ENCODE data around the gene ANTXR1. TPM values are rescaled to one million over a fixed set of nuclear protein-coding genes. Genes with fewer than 3 reads are reported as not detected.

Gene ANTXR1
- total RNA-seq, 1 experiment from 2014 or later: 30.8 TPM

DNA sequence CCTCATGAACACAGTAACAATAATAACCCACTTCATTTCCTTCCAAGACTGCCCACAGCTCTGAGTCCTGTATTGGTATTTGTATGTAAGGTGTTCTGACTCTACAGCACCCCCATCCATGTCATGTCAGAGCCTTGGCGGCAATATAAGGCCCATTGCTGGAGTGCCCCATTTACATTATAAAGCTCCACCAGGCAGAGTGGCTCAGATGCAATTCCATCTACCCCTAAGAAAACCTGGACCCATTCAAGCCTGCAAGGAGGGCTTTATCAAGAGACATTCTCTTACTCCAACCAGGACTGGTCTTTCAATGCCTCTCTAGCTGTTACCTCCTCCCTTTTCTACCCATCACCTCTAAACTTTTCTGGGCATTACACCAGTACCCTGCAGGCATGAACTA, 101.6 kb downstream of the ANTXR1 start:
- no peaks in the 10 kb centered on the region for H3K27me3 ChIP-seq (replicated peaks)
- no peak overlapping the region for H3K27ac ChIP-seq

DNA sequence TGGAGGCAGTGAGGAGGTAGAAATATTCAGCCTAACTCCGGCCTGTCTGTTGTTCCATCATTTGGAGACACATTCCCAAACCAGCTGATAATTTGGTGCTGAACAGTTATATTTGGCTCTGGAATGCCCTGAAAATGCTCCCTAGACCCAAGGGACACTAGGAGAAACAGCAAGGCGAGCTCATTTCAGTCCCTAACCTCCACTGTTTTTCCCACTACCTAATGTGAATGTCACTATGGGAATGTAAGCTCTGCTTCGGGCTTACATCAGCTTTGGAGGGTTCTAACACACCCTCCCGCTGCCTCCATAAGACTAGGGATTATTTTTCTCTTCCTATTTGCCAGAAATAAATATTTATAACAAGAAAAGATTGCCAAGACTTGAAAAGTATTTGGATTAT, 103.5 kb downstream of the ANTXR1 start:
- no peak overlapping the region for H3K4me3 ChIP-seq
- no peaks in the 10 kb centered on the region for H3K9me3 ChIP-seq (replicated peaks)
- H3K27me3 ChIP-seq (replicated peaks): no peaks in the 10 kb centered on the region
- DNase-seq (ENCODE audit: low read depth in 1 of 2, low spot score in 2 of 2): no peak
- no peaks in the 10 kb centered on the region for H3K36me3 ChIP-seq
- H3K4me1 ChIP-seq (replicated peaks): peaks cover 28% of the 10 kb centered on the region
- no peak overlapping the region for H3K27ac ChIP-seq

More for the DNA sequence above, 101.6 kb downstream of the ANTXR1 start:
- Histone ChIP-seq H3K4me1 (replicated peaks) (peaks cover 30% of the 10 kb centered on the region), H3K9me3 (replicated peaks) (no peaks in the 10 kb centered on the region), H3K4me3 (no peak overlapping the region), H3K36me3 (no peaks in the 10 kb centered on the region)
- no peak for DNase-seq (ENCODE audit: low read depth in 1 of 2, low spot score in 2 of 2)

DNA sequence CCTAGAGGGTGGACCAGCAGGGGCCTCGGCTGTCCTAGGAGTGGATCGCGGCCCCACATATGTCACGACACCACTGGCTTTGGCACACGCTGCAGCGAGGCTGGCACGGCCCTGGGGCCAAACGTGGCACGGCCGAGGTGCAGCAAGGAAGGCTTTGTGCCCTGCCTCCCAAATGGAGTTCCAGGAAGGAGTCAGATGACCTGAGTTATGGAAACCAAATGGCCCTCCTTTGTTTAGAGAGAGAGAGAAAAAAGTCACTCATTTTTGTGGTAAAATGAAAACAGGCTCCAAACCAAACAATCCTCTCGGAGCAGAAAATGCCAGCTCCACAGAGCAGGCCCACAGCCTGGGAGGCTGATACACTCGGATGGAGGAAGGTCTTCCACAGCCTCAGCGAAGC, 105.6 kb downstream of the ANTXR1 start:
- H3K9me3 ChIP-seq (replicated peaks): no peaks in the 10 kb centered on the region
- peak overlapping the region; percentile 70 for H3K27ac ChIP-seq
- peaks cover 32% of the 10 kb centered on the region for H3K4me1 ChIP-seq (replicated peaks)
- no peak overlapping the region for H3K4me3 ChIP-seq
- H3K27me3 ChIP-seq (replicated peaks): no peaks in the 10 kb centered on the region
- peak; percentile 53 to 80 for DNase-seq (ENCODE audit: low read depth in 1 of 2, low spot score in 2 of 2)
- H3K36me3 ChIP-seq: peaks cover 9% of the 10 kb centered on the region

DNA sequence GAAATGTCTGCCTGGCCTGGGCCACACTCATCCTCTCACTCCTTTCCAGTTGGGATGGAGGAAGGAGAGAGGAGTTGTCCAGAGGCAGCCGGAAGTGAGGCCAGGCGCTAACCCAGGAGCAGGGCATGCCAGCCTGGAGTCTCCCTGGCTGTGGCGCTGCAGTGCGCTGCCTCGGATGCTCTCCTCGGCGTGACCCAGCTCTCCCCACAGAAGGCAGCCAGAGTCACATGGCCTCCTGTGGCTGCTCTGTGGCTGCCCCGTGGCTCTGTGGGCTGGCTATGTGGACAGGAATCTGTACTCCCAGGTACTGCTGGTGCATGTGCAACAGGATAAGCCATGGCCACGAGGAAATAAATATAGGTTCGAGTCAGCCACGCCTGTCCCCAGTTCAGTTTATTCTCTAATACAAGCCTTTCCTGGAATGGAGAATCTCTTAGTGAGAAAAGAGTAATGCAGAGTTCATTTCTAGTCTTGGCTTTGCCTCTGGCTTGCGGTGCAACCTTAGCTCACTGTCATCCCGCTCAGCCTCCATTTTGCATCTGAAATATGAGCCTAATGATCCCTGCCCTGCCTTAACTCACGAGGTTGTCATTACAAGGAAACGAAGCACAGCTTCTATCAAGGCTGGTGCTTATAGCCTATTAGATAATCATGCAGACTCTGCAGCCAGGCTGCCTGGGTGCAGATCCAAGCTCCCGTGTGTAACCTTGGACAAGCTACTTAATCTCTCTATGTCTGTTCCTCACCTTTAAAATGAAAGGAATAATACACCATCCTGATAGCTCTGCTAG, 106.3 kb downstream of the ANTXR1 start:
- Histone ChIP-seq H3K4me1 (replicated peaks) (peaks cover 31% of the 10 kb centered on the region), H3K9me3 (replicated peaks) (no peaks in the 10 kb centered on the region), H3K4me3 (no peak overlapping the region), H3K27me3 (replicated peaks) (no peaks in the 10 kb centered on the region), H3K36me3 (peaks cover 16% of the 10 kb centered on the region), H3K27ac (peak overlapping the region; percentile 70)
- DNase-seq (ENCODE audit: low read depth in 1 of 2, low spot score in 2 of 2): peak in 1 of 2 experiments; percentile 49

DNA sequence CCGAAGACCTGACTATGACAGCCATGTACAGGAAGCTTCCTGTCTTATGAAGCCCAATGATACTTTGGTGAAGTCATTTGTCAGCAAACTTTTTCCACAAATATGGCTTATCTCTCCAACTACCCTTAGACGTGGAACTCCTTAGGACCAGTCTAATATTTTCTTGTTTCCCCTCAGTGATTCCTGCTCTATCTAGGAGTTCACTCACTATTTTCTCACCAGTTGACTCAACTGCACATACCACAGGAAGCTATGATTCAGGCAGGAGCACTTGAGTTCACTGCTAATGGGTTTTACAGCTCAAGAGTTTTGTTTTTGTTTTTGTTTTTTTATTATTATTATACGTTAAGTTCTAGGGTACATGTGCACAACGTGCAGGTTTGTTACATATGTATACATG, 109.3 kb downstream of the ANTXR1 start:
- no peaks in the 10 kb centered on the region for H3K9me3 ChIP-seq (replicated peaks)
- no peak overlapping the region for H3K4me3 ChIP-seq
- peaks cover 43% of the 10 kb centered on the region for H3K36me3 ChIP-seq
- DNase-seq (ENCODE audit: low read depth in 1 of 2, low spot score in 2 of 2): peak in 1 of 2 experiments; percentile 33
- H3K4me1 ChIP-seq (replicated peaks): peaks cover 31% of the 10 kb centered on the region
- H3K27me3 ChIP-seq (replicated peaks): no peaks in the 10 kb centered on the region
- 0 out of 2 replicates have a peak overlapping the region, but pooled peaks have one; percentile 6 for H3K27ac ChIP-seq

DNA sequence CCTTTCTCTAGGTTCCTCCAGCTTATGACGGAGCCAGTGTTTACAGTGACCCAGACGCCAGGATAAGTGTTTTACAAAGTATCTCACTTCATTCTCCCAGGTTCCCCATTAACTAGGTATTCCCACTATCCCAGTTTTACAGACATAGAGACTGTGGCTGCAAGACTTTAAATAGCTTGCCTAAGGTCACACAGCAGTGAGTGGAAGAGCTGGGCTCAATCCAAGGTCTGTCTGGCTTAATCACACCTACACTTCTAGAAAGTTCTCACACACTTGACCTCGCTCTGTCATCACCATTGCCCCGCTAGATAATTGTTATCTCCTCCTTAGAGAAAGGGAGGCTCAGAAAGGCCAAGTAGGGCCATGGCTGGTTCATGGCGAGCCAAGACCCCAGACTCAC, 110.2 kb downstream of the ANTXR1 start:
- H3K9me3 ChIP-seq (replicated peaks): no peaks in the 10 kb centered on the region
- peaks cover 31% of the 10 kb centered on the region for H3K4me1 ChIP-seq (replicated peaks)
- no peaks in the 10 kb centered on the region for H3K27me3 ChIP-seq (replicated peaks)
- DNase-seq (ENCODE audit: low read depth in 1 of 2, low spot score in 2 of 2): no peak
- H3K4me3 ChIP-seq: no peak overlapping the region
- no peak overlapping the region for H3K27ac ChIP-seq
- peaks cover 44% of the 10 kb centered on the region for H3K36me3 ChIP-seq

DNA sequence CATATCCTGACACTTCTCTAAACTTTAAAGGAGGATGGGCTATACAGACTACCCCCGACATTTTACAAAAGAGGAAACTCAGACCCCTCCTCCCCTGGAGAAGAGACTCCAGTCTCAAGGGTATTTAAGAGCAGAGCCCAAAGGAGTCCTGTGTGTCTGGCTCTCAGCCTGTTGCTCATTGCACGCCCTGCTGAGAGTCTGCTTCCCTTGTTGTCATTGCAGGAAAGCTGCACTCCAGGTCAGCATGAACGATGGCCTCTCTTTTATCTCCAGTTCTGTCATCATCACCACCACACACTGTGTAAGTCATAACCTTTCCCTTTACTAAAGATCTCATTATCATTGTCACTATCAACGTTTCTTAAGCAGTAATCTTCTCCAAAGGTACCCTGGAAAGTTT, 111.4 kb downstream of the ANTXR1 start:
- Histone ChIP-seq H3K27ac (no peak overlapping the region), H3K27me3 (replicated peaks) (no peaks in the 10 kb centered on the region), H3K4me1 (replicated peaks) (peaks cover 20% of the 10 kb centered on the region), H3K4me3 (no peak overlapping the region), H3K36me3 (peaks cover 51% of the 10 kb centered on the region), H3K9me3 (replicated peaks) (no peaks in the 10 kb centered on the region)
- no peak for DNase-seq (ENCODE audit: low read depth in 1 of 2, low spot score in 2 of 2)

DNA sequence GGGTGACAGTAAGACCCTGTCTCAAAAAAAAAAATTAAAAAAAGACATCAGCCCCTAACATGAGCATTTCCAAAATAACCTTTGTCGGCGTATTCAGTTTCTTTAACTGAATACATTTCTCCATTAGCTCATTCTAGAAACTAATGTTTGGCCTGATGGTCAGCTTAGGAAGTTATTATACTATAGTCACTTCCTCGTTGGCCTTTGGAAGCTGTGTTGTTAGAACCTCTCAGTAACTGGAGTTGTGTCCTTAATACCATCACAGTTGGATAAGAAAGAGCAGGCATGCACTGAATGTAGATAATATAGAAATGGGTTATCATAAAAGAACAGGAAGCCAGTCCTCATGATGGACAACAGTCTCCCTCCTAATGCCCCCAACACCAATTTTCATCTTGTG, 112.8 kb downstream of the ANTXR1 start:
- peaks cover 56% of the 10 kb centered on the region for H3K36me3 ChIP-seq

DNA sequence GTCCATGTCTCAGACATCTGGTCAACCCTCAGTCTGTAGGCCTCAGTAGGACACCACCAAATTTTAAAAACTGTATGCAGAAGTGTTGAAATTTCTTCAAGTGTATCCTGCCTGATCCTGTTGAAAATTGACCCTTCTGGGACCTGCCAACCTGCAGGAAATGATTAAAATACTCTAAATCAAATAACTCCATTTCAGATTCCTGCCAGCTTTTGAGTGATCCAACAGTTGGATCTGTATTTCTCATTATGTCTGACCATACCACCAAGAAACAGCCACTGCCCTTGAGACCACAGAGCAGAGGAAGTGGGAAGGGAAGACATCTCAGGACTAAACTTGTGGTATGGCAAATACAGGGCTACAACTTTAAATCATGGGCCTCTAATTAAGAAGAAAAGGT, 113.4 kb downstream of the ANTXR1 start:
- Histone ChIP-seq H3K4me1 (replicated peaks) (peaks cover 13% of the 10 kb centered on the region), H3K27ac (no peak overlapping the region), H3K4me3 (no peak overlapping the region), H3K27me3 (replicated peaks) (no peaks in the 10 kb centered on the region), H3K36me3 (peaks cover 56% of the 10 kb centered on the region), H3K9me3 (replicated peaks) (no peaks in the 10 kb centered on the region)
- DNase-seq (ENCODE audit: low read depth in 1 of 2, low spot score in 2 of 2): no peak

More for the DNA sequence above, 112.8 kb downstream of the ANTXR1 start:
- no peak for DNase-seq (ENCODE audit: low read depth in 1 of 2, low spot score in 2 of 2)
- H3K9me3 ChIP-seq (replicated peaks): no peaks in the 10 kb centered on the region
- H3K4me3 ChIP-seq: no peak overlapping the region
- H3K27ac ChIP-seq: no peak overlapping the region
- peaks cover 13% of the 10 kb centered on the region for H3K4me1 ChIP-seq (replicated peaks)
- H3K27me3 ChIP-seq (replicated peaks): no peaks in the 10 kb centered on the region

DNA sequence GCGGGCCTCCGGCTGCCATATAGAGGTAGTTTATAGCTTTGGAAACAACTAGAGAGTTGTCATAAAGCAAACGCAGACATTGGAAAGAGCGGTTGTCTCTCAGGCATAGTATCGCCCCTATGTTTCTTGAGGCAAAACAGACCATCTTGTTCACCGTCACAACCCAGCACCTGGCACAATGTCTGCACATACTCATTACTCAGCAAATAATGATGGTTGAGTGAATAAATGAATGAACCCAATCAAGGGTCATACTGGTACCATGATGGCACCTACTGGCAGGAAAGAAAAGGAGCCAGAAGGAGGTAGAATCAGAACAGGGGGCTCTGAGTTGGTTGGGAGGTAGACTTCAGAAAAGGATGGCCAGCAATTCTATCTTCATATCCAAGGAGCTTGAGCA, 118.5 kb downstream of the ANTXR1 start:
- no peaks in the 10 kb centered on the region for H3K27me3 ChIP-seq (replicated peaks)
- no peak overlapping the region for H3K4me3 ChIP-seq
- peaks cover 21% of the 10 kb centered on the region for H3K36me3 ChIP-seq
- no peak for DNase-seq (ENCODE audit: low read depth in 1 of 2, low spot score in 2 of 2)
- no peaks in the 10 kb centered on the region for H3K9me3 ChIP-seq (replicated peaks)
- H3K27ac ChIP-seq: no peak overlapping the region
- no peaks in the 10 kb centered on the region; the same call in 1 of the 2 replicates for H3K4me1 ChIP-seq (replicated peaks)

DNA sequence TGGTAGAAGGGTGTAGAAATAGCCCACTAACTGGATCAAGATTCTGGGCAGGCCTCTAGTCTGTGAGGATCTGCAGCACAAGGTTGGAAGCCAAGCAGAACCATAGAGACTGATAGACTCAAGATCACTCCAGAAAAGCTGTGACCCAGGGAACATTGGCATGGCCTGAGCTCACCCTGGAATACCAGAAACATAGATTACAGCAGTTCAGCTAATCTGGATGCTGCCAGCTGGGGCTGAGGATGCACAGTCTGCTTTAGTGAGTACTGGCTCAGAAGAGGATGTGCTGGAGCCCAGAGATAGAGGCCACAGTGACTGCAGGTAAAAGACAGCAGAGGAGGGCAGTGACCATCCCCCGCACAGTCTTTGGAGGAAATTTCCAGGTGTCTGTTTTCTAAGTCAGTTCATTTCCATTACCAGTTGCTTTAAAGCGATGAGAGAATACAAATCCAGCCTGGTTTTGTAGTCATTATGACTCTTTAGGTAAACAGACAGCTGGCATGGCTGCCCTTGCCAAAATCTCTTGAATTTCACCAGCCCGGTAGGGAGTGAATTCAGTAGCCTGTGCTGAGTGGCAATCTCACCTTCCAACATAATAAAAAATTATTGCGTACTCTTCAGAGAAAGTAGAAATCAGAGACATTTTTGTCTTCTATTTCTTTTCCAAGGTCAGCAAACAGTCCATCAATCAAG, 119.2 kb downstream of the ANTXR1 start:
- Histone ChIP-seq H3K36me3 (peaks cover 14% of the 10 kb centered on the region), H3K4me1 (replicated peaks) (no peaks in the 10 kb centered on the region; the same call in 1 of the 2 replicates), H3K4me3 (no peak overlapping the region), H3K27ac (no peak overlapping the region), H3K9me3 (replicated peaks) (no peaks in the 10 kb centered on the region), H3K27me3 (replicated peaks) (no peaks in the 10 kb centered on the region)
- DNase-seq (ENCODE audit: low read depth in 1 of 2, low spot score in 2 of 2): no peak

DNA sequence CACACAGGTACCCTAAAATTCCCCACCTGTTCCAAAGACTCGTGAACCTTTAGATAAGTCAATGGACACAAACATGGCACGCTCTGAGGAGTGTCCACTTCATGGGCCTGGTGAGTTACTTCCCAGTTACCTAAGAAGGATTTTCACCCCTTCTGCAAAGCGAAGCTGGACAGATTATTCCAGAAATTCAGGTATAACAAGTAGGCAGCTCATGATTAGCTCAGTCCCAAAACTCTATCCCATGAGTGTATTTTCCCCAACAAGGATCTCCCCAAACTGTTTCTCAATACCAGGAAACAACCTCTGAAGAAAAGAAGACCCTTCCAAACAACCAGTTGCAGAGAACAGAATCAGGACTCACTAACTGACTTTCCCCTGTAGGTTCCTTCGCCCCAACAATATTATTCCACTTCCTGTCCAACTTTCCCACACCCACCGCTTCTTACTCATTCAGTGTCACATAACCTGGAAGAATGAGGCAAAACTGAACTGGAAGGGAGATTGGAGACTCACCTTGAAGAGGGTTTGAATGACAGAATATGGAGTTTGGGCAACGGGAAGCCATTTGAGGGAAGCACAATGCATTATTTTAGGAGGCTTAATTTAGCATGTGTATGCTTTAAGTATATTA, 120.1 kb downstream of the ANTXR1 start:
- Histone ChIP-seq H3K9me3 (replicated peaks) (no peaks in the 10 kb centered on the region), H3K27me3 (replicated peaks) (no peaks in the 10 kb centered on the region), H3K36me3 (peaks cover 13% of the 10 kb centered on the region), H3K4me3 (no peak overlapping the region), H3K4me1 (replicated peaks) (peaks cover 9% of the 10 kb centered on the region), H3K27ac (no peak overlapping the region)
- DNase-seq (ENCODE audit: low read depth in 1 of 2, low spot score in 2 of 2): no peak

DNA sequence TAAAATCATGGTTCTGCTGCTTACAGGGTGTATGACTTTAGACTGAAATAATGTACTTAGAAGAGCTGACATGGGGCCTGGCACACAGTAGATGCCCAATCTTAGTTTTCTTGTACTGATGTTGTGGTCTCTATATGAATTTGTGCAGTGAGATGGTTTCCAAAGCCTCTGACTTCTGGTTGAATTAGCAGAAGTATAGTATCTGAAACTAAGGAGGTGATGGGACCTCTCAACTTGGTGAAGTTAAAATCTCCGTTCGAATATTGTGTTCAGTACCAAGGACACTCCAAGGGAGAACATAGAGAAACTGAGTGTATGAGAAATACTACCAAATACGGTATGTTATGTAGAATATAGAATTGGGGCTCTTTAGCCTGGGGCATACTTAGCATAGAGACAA, 120.9 kb downstream of the ANTXR1 start:
- H3K9me3 ChIP-seq (replicated peaks): no peaks in the 10 kb centered on the region
- H3K4me1 ChIP-seq (replicated peaks): peaks cover 17% of the 10 kb centered on the region
- H3K27ac ChIP-seq: no peak overlapping the region
- H3K36me3 ChIP-seq: peaks cover 9% of the 10 kb centered on the region
- H3K4me3 ChIP-seq: no peak overlapping the region
- no peak for DNase-seq (ENCODE audit: low read depth in 1 of 2, low spot score in 2 of 2)
- no peaks in the 10 kb centered on the region for H3K27me3 ChIP-seq (replicated peaks)
